Keratinocyte (primary cell): Measurements from ENCODE around the gene CRYGC. TPM values are rescaled to one million over a fixed set of nuclear protein-coding genes. Genes with fewer than 3 reads are reported as not detected.

ENCODE experiments used
- DNase-seq: peaks from one replicate; pipeline ENCODE4 v3.0.0-alpha.2; 2011; ENCODE audit warnings: low read depth, missing footprints, low spot score
- FAIRE-seq: peaks from 2 replicates; lab custom pipeline; 2011; peaks lifted over from hg19 to GRCh38; lab: Jason Lieb, UNC
- H2AFZ ChIP-seq: 2 replicates; pipeline ENCODE4 v1.6.0; 2012; ENCODE audit warnings: low read length, control low read depth, inconsistent platforms; ENCODE audit not compliant: control insufficient read depth
- H3K27ac ChIP-seq: 2 replicates; pipeline ENCODE4 v1.5.1; 2011; ENCODE audit warnings: low read length; ENCODE audit not compliant: control insufficient read depth, insufficient read depth
- H3K27me3 ChIP-seq: 3 replicates; pipeline ENCODE4 v1.6.0; 2011; ENCODE audit warnings: low read length; ENCODE audit not compliant: control insufficient read depth, insufficient read depth; ENCODE audit errors: extremely low read depth
- H3K36me3 ChIP-seq, 2 experiments: 2 replicates in 1 of 2; 3 replicates in 1 of 2; pipeline ENCODE4 v1.5.1; 2011; ENCODE audit warnings: low read length in 2 of 2, mild to moderate bottlenecking in 1 of 2; ENCODE audit not compliant: control insufficient read depth in 2 of 2, insufficient read depth in 2 of 2; ENCODE audit errors: extremely low read depth in 1 of 2
- H3K4me1 ChIP-seq: 3 replicates; pipeline ENCODE4 v1.5.1; 2011; ENCODE audit warnings: low read length; ENCODE audit not compliant: control insufficient read depth, insufficient read depth; ENCODE audit errors: extremely low read depth
- H3K4me2 ChIP-seq: 3 replicates; pipeline ENCODE4 v1.6.0; 2011; ENCODE audit warnings: low read depth, low read length; ENCODE audit not compliant: control insufficient read depth, insufficient read depth; ENCODE audit errors: extremely low read depth
- H3K4me3 ChIP-seq, 3 experiments: fragments of 200-600 bp in 1 of 3; sonication (generic) in 1 of 3; 2 replicates in 2 of 3; 3 replicates in 1 of 3; pipeline ENCODE4 v1.5.1; 2011 to 2016; ENCODE audit warnings: low read length in 3 of 3, mild to moderate bottlenecking in 3 of 3, control low read depth in 2 of 3, inconsistent platforms in 1 of 3, low read depth in 1 of 3, mixed read lengths in 1 of 3, mixed run types in 1 of 3, moderate library complexity in 1 of 3; ENCODE audit not compliant: control insufficient read depth in 2 of 3, insufficient read depth in 2 of 3; ENCODE audit errors: extremely low read depth in 1 of 3
- H3K79me2 ChIP-seq: 2 replicates; pipeline ENCODE4 v1.6.0; 2012; ENCODE audit warnings: low read length; ENCODE audit not compliant: control insufficient read depth, insufficient read depth
- H3K9ac ChIP-seq: 3 replicates; pipeline ENCODE4 v1.6.0; 2011; ENCODE audit warnings: low read length; ENCODE audit not compliant: control insufficient read depth, insufficient read depth; ENCODE audit errors: extremely low read depth
- H3K9me1 ChIP-seq: 3 replicates; pipeline ENCODE4 v1.6.0; 2011; ENCODE audit warnings: low read length; ENCODE audit not compliant: control insufficient read depth, insufficient read depth; ENCODE audit errors: extremely low read depth
- H3K9me3 ChIP-seq: 2 replicates; pipeline ENCODE4 v1.5.1; 2012; ENCODE audit warnings: low read depth, low read length; ENCODE audit not compliant: control insufficient read depth
- H4K20me1 ChIP-seq: 3 replicates; pipeline ENCODE4 v1.6.0; 2011; ENCODE audit warnings: low read length; ENCODE audit not compliant: control insufficient read depth, insufficient read depth; ENCODE audit errors: extremely low read depth
- EZH2 ChIP-seq: IDR thresholded peaks from one replicate; pipeline ENCODE4 v1.6.1; 2012; ENCODE audit warnings: inconsistent platforms, mild to moderate bottlenecking, low read length, moderate library complexity
- dilution Hi-C: fragments of 300-500 bp; cut with MboI; formaldehyde crosslinking; loops from one replicate; pipeline ENCODE4 v1.7.0; 2020; ENCODE audit warnings: low sequenced_read_pairs; ENCODE audit not compliant: extremely low pct_ligation_motif_present
- polyA plus RNA-seq, 5 experiments: library from polyadenylated mRNA; depleted of rRNA in 3 of 5; stranded (reverse) in 3 of 5; stranded (forward) in 1 of 5; unstranded in 1 of 5; fragments of >200 nt; gene quantifications; 1 replicate in 1 of 5; 2 replicates in 3 of 5; 3 replicates in 1 of 5; pipeline versions ENCODE4 v1.2.1 to v1.2.3, GENCODE V29; 2011 to 2012; ENCODE audit warnings: missing spikeins in 2 of 5, low read depth in 1 of 5, low replicate concordance in 1 of 5
- TF ChIP-seq, protein P1 (sequence below), 3 experiments: IDR thresholded peaks in 1 of 3; conservative IDR thresholded peaks in 1 of 3; optimal IDR thresholded peaks in 1 of 3; 2 replicates in 2 of 3; 3 replicates in 1 of 3; pipeline versions ENCODE3 to v1.5.1; 2011; ENCODE audit warnings: low read length in 3 of 3, mild to moderate bottlenecking in 3 of 3, moderate library complexity in 2 of 3, control low read depth in 1 of 3, inconsistent platforms in 1 of 3; ENCODE audit not compliant: insufficient read depth in 2 of 3; ENCODE audit errors: extremely low read depth in 1 of 3

Gene CRYGC
- polyA plus RNA-seq, 1 donor (not counting 4 experiments of a cell fraction or from before 2014, with no cell fraction given) = not detected

DNA sequence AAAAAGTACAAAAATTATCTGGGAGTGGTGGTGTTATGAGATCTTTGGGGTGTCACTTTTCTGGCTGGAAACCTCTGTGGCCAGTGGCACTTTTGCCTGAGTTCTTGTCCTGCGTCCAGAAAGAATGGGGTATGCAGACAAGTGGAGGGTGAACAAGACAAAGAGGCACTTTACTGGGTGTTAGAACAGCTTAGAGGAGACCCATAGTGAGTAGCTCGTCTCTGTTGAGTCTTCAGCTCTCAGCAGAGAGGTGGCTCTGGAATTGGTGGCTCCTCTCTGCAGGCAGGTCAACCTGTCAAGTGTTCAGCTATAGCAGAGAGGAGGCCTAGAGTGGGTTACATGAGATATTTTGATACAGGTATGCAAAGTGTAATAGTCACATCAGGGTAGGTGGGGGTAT lies 31.4 kb downstream of the CRYGC start:
- dilution Hi-C loops = no loop called here
- FAIRE-seq = no peak
- Histone ChIP-seq H3K79me2 (no peaks in the 10 kb centered on the region), H3K4me2 (no peak overlapping the region), H3K9me3 (no peaks in the 10 kb centered on the region), H2AFZ (no peak overlapping the region), H3K27me3 (no peaks in the 10 kb centered on the region), H3K36me3 (no peaks in the 10 kb centered on the region), H3K9me1 (no peaks in the 10 kb centered on the region), H3K9ac (no peak overlapping the region), H3K27ac (no peak overlapping the region), H4K20me1 (no peaks in the 10 kb centered on the region), H3K4me3 (no peak overlapping the region), H3K4me1 (no peaks in the 10 kb centered on the region)
- TF ChIP-seq, protein P1, sequence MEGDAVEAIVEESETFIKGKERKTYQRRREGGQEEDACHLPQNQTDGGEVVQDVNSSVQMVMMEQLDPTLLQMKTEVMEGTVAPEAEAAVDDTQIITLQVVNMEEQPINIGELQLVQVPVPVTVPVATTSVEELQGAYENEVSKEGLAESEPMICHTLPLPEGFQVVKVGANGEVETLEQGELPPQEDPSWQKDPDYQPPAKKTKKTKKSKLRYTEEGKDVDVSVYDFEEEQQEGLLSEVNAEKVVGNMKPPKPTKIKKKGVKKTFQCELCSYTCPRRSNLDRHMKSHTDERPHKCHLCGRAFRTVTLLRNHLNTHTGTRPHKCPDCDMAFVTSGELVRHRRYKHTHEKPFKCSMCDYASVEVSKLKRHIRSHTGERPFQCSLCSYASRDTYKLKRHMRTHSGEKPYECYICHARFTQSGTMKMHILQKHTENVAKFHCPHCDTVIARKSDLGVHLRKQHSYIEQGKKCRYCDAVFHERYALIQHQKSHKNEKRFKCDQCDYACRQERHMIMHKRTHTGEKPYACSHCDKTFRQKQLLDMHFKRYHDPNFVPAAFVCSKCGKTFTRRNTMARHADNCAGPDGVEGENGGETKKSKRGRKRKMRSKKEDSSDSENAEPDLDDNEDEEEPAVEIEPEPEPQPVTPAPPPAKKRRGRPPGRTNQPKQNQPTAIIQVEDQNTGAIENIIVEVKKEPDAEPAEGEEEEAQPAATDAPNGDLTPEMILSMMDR (optimal IDR thresholded peaks at IDR 0.05 in 1 of 3, IDR thresholded peaks at IDR 0.05 in 1 of 3, conservative IDR thresholded peaks at IDR 0.05 in 1 of 3; ENCODE audit: extremely low read depth in 1 of 3, insufficient read depth in 2 of 3, low read length in 3 of 3) = no peak
- TF ChIP-seq EZH2 = no peak
- DNase-seq = no peak

- FAIRE-seq = no peak
- no peaks in the 10 kb centered on the region for H3K36me3 ChIP-seq
- no peak overlapping the region for H3K4me3 ChIP-seq
- no peaks in the 10 kb centered on the region for H3K27me3 ChIP-seq
- TF ChIP-seq, protein P1 (optimal IDR thresholded peaks at IDR 0.05 in 1 of 3, IDR thresholded peaks at IDR 0.05 in 1 of 3, conservative IDR thresholded peaks at IDR 0.05 in 1 of 3; ENCODE audit: extremely low read depth in 1 of 3, insufficient read depth in 2 of 3, low read length in 3 of 3) = no peak
- TF ChIP-seq EZH2 = no peak
- dilution Hi-C loops = no loop called here
- no peak for DNase-seq
- no peaks in the 10 kb centered on the region for H3K9me1 ChIP-seq
- no peaks in the 10 kb centered on the region for H3K9me3 ChIP-seq
- H3K9ac ChIP-seq = no peak overlapping the region
- H3K4me2 ChIP-seq = no peak overlapping the region
- no peak overlapping the region for H3K27ac ChIP-seq
- no peak overlapping the region for H2AFZ ChIP-seq
- no peaks in the 10 kb centered on the region for H3K4me1 ChIP-seq
- no peaks in the 10 kb centered on the region for H4K20me1 ChIP-seq
- no peaks in the 10 kb centered on the region for H3K79me2 ChIP-seq
Observed at GRCh38 chr2:208097801-208098200, 31.8 kb downstream of the CRYGC start.
